GM23338 (cell line): Measurements from ENCODE around the gene ZNF101.

ENCODE experiments used
- CREB1 ChIP-seq: fragments of 250-450 bp; sonication (Bioruptor Pico); IDR thresholded peaks from 2 replicates; pipeline ENCODE4 v1.5.0; 2020; ENCODE audit warnings: low read depth, mild to moderate bottlenecking, moderate library complexity
- EZH2 ChIP-seq: fragments of 200-600 bp; sonication (generic); IDR thresholded peaks from one replicate; pipeline ENCODE4 v1.8.0; 2017; ENCODE audit warnings: antibody characterized with exemption, mild to moderate bottlenecking, low read depth; ENCODE audit not compliant: unreplicated experiment
- EZH2phosphoT487 ChIP-seq: fragments of 200-600 bp; sonication (generic); IDR thresholded peaks from one replicate; pipeline ENCODE4 v1.8.1; 2018; ENCODE audit warnings: antibody characterized with exemption; ENCODE audit not compliant: unreplicated experiment
- JUNB ChIP-seq: IDR thresholded peaks from one replicate; pipeline ENCODE4 v1.6.1; 2016; ENCODE audit warnings: antibody characterized with exemption; ENCODE audit not compliant: unreplicated experiment
- POLR2AphosphoS5 ChIP-seq: IDR thresholded peaks from 2 replicates; pipeline ENCODE4 v1.6.1; 2016; ENCODE audit warnings: antibody characterized with exemption, low read depth
- TF ChIP-seq, protein P1 (sequence below), 2 experiments: fragments of 200-600 bp in 1 of 2; sonication (generic) in 1 of 2; conservative IDR thresholded peaks; 2 replicates each; pipeline versions ENCODE4 v1.5.1 to v1.6.1; 2016 to 2017; ENCODE audit warnings: antibody characterized with exemption in 2 of 2, low read depth in 2 of 2, mild to moderate bottlenecking in 2 of 2, moderate library complexity in 1 of 2

DNA sequence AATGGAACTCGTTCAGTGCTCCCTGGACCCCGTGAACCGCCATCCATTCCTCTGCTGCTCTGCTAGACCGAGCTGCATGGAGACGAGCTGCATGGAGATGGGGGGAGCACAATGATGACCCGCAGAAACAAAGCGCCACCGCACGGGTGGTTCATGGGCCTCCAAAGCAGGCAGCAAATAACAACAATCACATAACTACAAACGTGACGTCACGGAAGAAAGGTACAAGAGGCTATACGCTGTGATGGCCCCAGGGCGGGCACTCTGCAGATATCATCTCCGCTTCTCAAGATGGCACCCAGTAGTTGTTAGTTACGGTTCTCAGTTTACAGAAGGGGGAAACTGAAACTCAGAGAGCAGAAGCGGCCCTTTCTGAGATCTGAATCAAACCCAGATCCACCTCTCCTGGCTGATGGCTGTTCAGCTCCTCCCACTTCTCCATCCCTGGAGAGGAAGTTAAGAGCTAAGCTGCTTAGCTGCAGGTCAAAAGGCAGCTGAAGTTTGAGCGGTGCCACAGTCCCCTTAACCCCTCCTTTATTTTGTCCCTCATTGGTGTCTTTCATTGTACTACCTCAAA, 6.9 kb upstream of the ZNF101 start:
- TF ChIP-seq, protein P1, sequence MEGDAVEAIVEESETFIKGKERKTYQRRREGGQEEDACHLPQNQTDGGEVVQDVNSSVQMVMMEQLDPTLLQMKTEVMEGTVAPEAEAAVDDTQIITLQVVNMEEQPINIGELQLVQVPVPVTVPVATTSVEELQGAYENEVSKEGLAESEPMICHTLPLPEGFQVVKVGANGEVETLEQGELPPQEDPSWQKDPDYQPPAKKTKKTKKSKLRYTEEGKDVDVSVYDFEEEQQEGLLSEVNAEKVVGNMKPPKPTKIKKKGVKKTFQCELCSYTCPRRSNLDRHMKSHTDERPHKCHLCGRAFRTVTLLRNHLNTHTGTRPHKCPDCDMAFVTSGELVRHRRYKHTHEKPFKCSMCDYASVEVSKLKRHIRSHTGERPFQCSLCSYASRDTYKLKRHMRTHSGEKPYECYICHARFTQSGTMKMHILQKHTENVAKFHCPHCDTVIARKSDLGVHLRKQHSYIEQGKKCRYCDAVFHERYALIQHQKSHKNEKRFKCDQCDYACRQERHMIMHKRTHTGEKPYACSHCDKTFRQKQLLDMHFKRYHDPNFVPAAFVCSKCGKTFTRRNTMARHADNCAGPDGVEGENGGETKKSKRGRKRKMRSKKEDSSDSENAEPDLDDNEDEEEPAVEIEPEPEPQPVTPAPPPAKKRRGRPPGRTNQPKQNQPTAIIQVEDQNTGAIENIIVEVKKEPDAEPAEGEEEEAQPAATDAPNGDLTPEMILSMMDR (conservative IDR thresholded peaks at IDR 0.05; ENCODE audit: low read depth in 2 of 2) = no peak
- TF ChIP-seq POLR2AphosphoS5 (no peak), EZH2 (no peak), CREB1 (CRISPR knock-in tag) (no peak), JUNB (no peak), EZH2phosphoT487 (no peak)
